ENCODE results near the gene APBA1. TPM values are rescaled to one million over a fixed set of nuclear protein-coding genes. Genes with fewer than 3 reads are reported as not detected.

The APBA1 gene
- total and polyA plus RNA-seq, 2 of the 8 experiments (the other 6 are each of a cell fraction or from before 2014, with no cell fraction given) = 0.36 to 0.60 TPM

DNA sequence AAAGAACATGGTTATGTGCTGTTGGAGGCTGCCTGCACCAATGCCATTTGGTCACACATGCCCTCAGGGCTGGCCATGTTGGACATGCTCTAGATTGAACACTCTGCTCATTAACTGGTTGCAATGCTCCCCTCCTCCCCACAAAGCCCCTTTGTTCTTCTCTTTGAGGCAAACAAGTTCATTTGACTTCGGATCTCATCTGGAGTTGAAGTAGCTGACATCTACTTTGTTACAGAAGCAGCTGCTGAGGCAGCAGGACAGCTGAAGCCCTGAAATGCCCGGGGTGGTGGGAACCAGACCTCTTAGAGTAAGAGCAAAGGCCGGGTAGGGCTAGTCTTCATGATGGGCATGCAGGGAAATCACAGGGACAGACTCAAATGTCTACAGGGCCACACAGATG, 123.5 kb downstream of the APBA1 start:
- WGBS, 2 experiments (ENCODE audit: extremely low coverage in 1 of 2, insufficient coverage in 1 of 2, insufficient read length in 1 of 2, insufficient replicate concordance in 2 of 2, low coverage in 1 of 2, low lambda C conversion rate in 2 of 2, missing lambda C conversion rate in 1 of 2) = 86% methylated on average over 3 of the region's 3 CpGs; no CpG with 5 or more reads in 1 of the 2 experiments
- DNase-seq (ENCODE audit: low read depth in 1 of 2, low spot score in 2 of 2) = no peak

More for the DNA sequence above, 123.5 kb downstream of the APBA1 start:
- Histone ChIP-seq H2BK120ac (replicated peaks; ENCODE audit: low read depth, low read length) (no peak overlapping the region), H2BK15ac (ENCODE audit: low read length) (no peak overlapping the region), H3K9me3 (ENCODE audit: insufficient read depth in 2 of 2, low read depth in 1 of 2, low read length in 1 of 2) (no peaks in the 10 kb centered on the region), H4K20me1 (replicated peaks in 1 of 2; ENCODE audit: control insufficient read depth in 1 of 2, insufficient read depth in 2 of 2, low read length in 2 of 2) (no peaks in the 10 kb centered on the region), H3K4me3 (ENCODE audit: extremely low read depth in 1 of 4, insufficient read depth in 2 of 4, low read depth in 3 of 4, low read length in 4 of 4) (no peak overlapping the region), H3K14ac (ENCODE audit: insufficient read length) (no peak overlapping the region), H4K8ac (ENCODE audit: extremely low read depth, insufficient read depth, low read length) (no peak overlapping the region), H2BK5ac (ENCODE audit: low read depth, low read length) (no peak overlapping the region), H3K27ac (ENCODE audit: low read depth, low read length) (no peak overlapping the region), H2BK20ac (ENCODE audit: low read length) (no peak overlapping the region), H3K4me1 (replicated peaks in 1 of 4; ENCODE audit: control insufficient read depth in 3 of 4, insufficient read depth in 4 of 4, low read length in 3 of 4) (peaks cover 0 to 3% (median 0%) of the 10 kb centered on the region in 4 experiments; a peak in 1 of 7 replicates), H3K4me2 (ENCODE audit: insufficient read depth in 1 of 2, low read depth in 2 of 2, low read length in 2 of 2) (no peak overlapping the region), H3K23me2 (ENCODE audit: low read depth, low read length) (no peaks in the 10 kb centered on the region), H3K56ac (replicated peaks; ENCODE audit: insufficient read length, low read depth, low read length) (no peak overlapping the region), H3K18ac (ENCODE audit: extremely low read depth, low read length) (no peak overlapping the region), H2BK12ac (ENCODE audit: low read depth, low read length) (no peak overlapping the region), H4K5ac (ENCODE audit: insufficient read length, low read depth, low read length) (no peak overlapping the region), H3K36me3 (ENCODE audit: control insufficient read depth in 2 of 4, insufficient read depth in 4 of 4, low read length in 3 of 4) (no peaks in the 10 kb centered on the region), H3K23ac (ENCODE audit: insufficient read length) (no peak overlapping the region), H3K79me2 (ENCODE audit: control insufficient read depth in 1 of 2, insufficient read depth in 2 of 2, low read length in 2 of 2) (no peaks in the 10 kb centered on the region), H3K79me1 (ENCODE audit: low read depth, low read length) (no peaks in the 10 kb centered on the region), H2AFZ (ENCODE audit: low read length) (no peak overlapping the region), H4K91ac (replicated peaks; ENCODE audit: insufficient read length, low read length) (no peak overlapping the region), H3K4ac (replicated peaks; ENCODE audit: insufficient read length, low read depth, low read length) (no peak overlapping the region), H3K27me3 (replicated peaks in 1 of 4; ENCODE audit: control insufficient read depth in 3 of 4, extremely low read depth in 1 of 4, insufficient read depth in 3 of 4, low read length in 3 of 4) (no peaks in the 10 kb centered on the region; a peak in 1 of 7 replicates), H3K9ac (replicated peaks in 1 of 4; ENCODE audit: extremely low read depth in 1 of 4, low read depth in 3 of 4, low read length in 3 of 4) (no peak overlapping the region), H2AK5ac (ENCODE audit: low read depth, low read length) (no peak overlapping the region)
- ChIA-PET POLR2A (ENCODE audit: partially characterized antibody) (no interaction called here), CTCF (ENCODE audit: partially characterized antibody) (interaction anchor here (0.8 to 6.9 kb wide), 10 partner anchors 21 to 136 kb away, joined by 3 to 246 read pairs (median 4); no protein-coding TSS in a partner anchor)
- no peak for TF ChIP-seq SIRT6 (IDR thresholded peaks at IDR 0.05; ENCODE audit: low read length)
- no peak for FAIRE-seq

All from H1 (cell line).